Progenitor cell of endocrine pancreas (in vitro differentiated cells): ENCODE data around the gene RNU6-7. TPM values are rescaled to one million over a fixed set of nuclear protein-coding genes. Genes with fewer than 3 reads are reported as not detected.

Experiments
- DNase-seq: peaks from one replicate; pipeline ENCODE4 v3.0.0; 2021; ENCODE audit warnings: low spot score; ENCODE audit not compliant: unreplicated experiment
- H3K27ac Mint-ChIP-seq: 2 replicates; pipeline ENCODE4 v1.8.0; 2021; ENCODE audit warnings: mild to moderate bottlenecking, moderate library complexity, mixed read lengths
- H3K27me3 Mint-ChIP-seq: 2 replicates; pipeline ENCODE4 v1.8.0; 2021; ENCODE audit warnings: mixed read lengths
- H3K36me3 Mint-ChIP-seq: 2 replicates; pipeline ENCODE4 v1.8.0; 2022; ENCODE audit warnings: mixed read lengths; ENCODE audit not compliant: insufficient read depth
- H3K4me1 Mint-ChIP-seq: 2 replicates; pipeline ENCODE4 v1.8.0; 2021; ENCODE audit warnings: low read depth, mixed read lengths
- H3K4me3 Mint-ChIP-seq: 2 replicates; pipeline ENCODE4 v1.8.0; 2021; ENCODE audit warnings: low read depth, mild to moderate bottlenecking, moderate library complexity, mixed read lengths
- H3K9me3 Mint-ChIP-seq: 2 replicates; pipeline ENCODE4 v1.8.0; 2021; ENCODE audit warnings: low read depth, mixed read lengths
- CTCF ChIP-seq: fragments of 200-600 bp; sonication (generic); IDR thresholded peaks from one replicate; pipeline ENCODE4 v1.5.0; 2021; ENCODE audit warnings: antibody characterized with exemption, mild to moderate bottlenecking; ENCODE audit not compliant: unreplicated experiment
- total RNA-seq: library from RNA; stranded (reverse); gene quantifications from 2 replicates; pipeline ENCODE4 v1.2.1, GENCODE V29; 2021

Gene RNU6-7
- total RNA-seq, 1 donor from 2014 or later = not detected

GRCh38 chr14:32225378-32225920 is 23.6 kb downstream of the RNU6-7 start:
- Mint-ChIP-seq H3K36me3 (no peaks in the 10 kb centered on the region), H3K4me3 (no peak overlapping the region), H3K27ac (no peak overlapping the region), H3K4me1 (peaks cover 6% of the 10 kb centered on the region), H3K9me3 (no peaks in the 10 kb centered on the region), H3K27me3 (no peaks in the 10 kb centered on the region)
- TF ChIP-seq CTCF = no peak
- no peak for DNase-seq

GRCh38 chr14:32226056-32226455 is 24.2 kb downstream of the RNU6-7 start:
- Mint-ChIP-seq H3K9me3 (no peaks in the 10 kb centered on the region), H3K4me1 (peaks cover 8% of the 10 kb centered on the region), H3K27ac (no peak overlapping the region), H3K4me3 (no peak overlapping the region), H3K27me3 (no peaks in the 10 kb centered on the region), H3K36me3 (no peaks in the 10 kb centered on the region)
- no peak for DNase-seq
- TF ChIP-seq CTCF = no peak

- Mint-ChIP-seq H3K36me3 (no peaks in the 10 kb centered on the region), H3K4me3 (no peak overlapping the region), H3K4me1 (peaks cover 9% of the 10 kb centered on the region), H3K9me3 (no peaks in the 10 kb centered on the region), H3K27me3 (no peaks in the 10 kb centered on the region), H3K27ac (no peak overlapping the region)
- no peak for TF ChIP-seq CTCF
- DNase-seq = no peak
These were observed 28.3 kb downstream of the RNU6-7 start for GRCh38 chr14:32230181-32230580.

- no peak overlapping the region for H3K27ac Mint-ChIP-seq
These were observed 28.9 kb downstream of the RNU6-7 start for GRCh38 chr14:32230695-32231280.

GRCh38 chr14:32232481-32232880 is 30.6 kb downstream of the RNU6-7 start:
- no peak for TF ChIP-seq CTCF
- Mint-ChIP-seq H3K36me3 (no peaks in the 10 kb centered on the region), H3K27ac (no peak overlapping the region), H3K27me3 (no peaks in the 10 kb centered on the region), H3K4me3 (no peak overlapping the region), H3K9me3 (no peaks in the 10 kb centered on the region), H3K4me1 (peaks cover 6% of the 10 kb centered on the region)
- no peak for DNase-seq

More at GRCh38 chr14:32230695-32231280, 28.9 kb downstream of the RNU6-7 start:
- no peak for TF ChIP-seq CTCF
- Mint-ChIP-seq H3K9me3 (no peaks in the 10 kb centered on the region), H3K4me3 (no peak overlapping the region), H3K4me1 (peaks cover 8% of the 10 kb centered on the region), H3K36me3 (no peaks in the 10 kb centered on the region), H3K27me3 (no peaks in the 10 kb centered on the region)
- DNase-seq = no peak
